ENCODE data around the gene PRLH.

GRCh38 chr2:237592425-237592980 is 26.1 kb downstream of the PRLH start:
- TF ChIP-seq CTCF (IDR thresholded peaks at IDR 0.05): no peak
- no peak for TF ChIP-seq JUN (CRISPR knock-in tag; IDR thresholded peaks at IDR 0.05)
- TF ChIP-seq MXD4 (CRISPR knock-in tag; IDR thresholded peaks at IDR 0.05; ENCODE audit: borderline replicate concordance): no peak
- TF ChIP-seq IRF1 (CRISPR knock-in tag; IDR thresholded peaks at IDR 0.05): no peak
- TF ChIP-seq CBFB (CRISPR knock-in tag; IDR thresholded peaks at IDR 0.05; ENCODE audit: low read depth): no peak
- no peak for TF ChIP-seq ZNF232 (CRISPR knock-in tag; IDR thresholded peaks at IDR 0.05)
- TF ChIP-seq, protein P1, sequence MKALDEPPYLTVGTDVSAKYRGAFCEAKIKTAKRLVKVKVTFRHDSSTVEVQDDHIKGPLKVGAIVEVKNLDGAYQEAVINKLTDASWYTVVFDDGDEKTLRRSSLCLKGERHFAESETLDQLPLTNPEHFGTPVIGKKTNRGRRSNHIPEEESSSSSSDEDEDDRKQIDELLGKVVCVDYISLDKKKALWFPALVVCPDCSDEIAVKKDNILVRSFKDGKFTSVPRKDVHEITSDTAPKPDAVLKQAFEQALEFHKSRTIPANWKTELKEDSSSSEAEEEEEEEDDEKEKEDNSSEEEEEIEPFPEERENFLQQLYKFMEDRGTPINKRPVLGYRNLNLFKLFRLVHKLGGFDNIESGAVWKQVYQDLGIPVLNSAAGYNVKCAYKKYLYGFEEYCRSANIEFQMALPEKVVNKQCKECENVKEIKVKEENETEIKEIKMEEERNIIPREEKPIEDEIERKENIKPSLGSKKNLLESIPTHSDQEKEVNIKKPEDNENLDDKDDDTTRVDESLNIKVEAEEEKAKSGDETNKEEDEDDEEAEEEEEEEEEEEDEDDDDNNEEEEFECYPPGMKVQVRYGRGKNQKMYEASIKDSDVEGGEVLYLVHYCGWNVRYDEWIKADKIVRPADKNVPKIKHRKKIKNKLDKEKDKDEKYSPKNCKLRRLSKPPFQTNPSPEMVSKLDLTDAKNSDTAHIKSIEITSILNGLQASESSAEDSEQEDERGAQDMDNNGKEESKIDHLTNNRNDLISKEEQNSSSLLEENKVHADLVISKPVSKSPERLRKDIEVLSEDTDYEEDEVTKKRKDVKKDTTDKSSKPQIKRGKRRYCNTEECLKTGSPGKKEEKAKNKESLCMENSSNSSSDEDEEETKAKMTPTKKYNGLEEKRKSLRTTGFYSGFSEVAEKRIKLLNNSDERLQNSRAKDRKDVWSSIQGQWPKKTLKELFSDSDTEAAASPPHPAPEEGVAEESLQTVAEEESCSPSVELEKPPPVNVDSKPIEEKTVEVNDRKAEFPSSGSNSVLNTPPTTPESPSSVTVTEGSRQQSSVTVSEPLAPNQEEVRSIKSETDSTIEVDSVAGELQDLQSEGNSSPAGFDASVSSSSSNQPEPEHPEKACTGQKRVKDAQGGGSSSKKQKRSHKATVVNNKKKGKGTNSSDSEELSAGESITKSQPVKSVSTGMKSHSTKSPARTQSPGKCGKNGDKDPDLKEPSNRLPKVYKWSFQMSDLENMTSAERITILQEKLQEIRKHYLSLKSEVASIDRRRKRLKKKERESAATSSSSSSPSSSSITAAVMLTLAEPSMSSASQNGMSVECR (CRISPR knock-in tag; IDR thresholded peaks at IDR 0.05; ENCODE audit: borderline replicate concordance): no peak
- no peak for TF ChIP-seq CREB1 (CRISPR knock-in tag; IDR thresholded peaks at IDR 0.05)
